ENCODE data around the gene OPN4. TPM values are rescaled to one million over a fixed set of nuclear protein-coding genes. Genes with fewer than 3 reads are reported as not detected.
"Not testable (repeated sequence)": the region's sequence is repeated elsewhere in the genome, so short reads cannot be mapped to it uniquely, and the experiment has no call there.

Gene OPN4
- total RNA-seq, 6 experiments from 2014 or later = not detected

- Histone ChIP-seq H3K4me1 (peaks cover 0 to 5% (median 0%) of the 10 kb centered on the region in 4 donors), H3K4me3 (no peak overlapping the region), H3K9me3 (no peaks in the 10 kb centered on the region), H3K36me3 (no peaks in the 10 kb centered on the region), H3K27me3 (no peaks in the 10 kb centered on the region), H3K27ac (no peak overlapping the region)
- intact Hi-C loops (cut with DNase I) = no loop called here
- ATAC-seq (no peak), DNase-seq (no peak)
- no peak for TF ChIP-seq POLR2A (IDR thresholded peaks at IDR 0.05)
- TF ChIP-seq, protein P1, sequence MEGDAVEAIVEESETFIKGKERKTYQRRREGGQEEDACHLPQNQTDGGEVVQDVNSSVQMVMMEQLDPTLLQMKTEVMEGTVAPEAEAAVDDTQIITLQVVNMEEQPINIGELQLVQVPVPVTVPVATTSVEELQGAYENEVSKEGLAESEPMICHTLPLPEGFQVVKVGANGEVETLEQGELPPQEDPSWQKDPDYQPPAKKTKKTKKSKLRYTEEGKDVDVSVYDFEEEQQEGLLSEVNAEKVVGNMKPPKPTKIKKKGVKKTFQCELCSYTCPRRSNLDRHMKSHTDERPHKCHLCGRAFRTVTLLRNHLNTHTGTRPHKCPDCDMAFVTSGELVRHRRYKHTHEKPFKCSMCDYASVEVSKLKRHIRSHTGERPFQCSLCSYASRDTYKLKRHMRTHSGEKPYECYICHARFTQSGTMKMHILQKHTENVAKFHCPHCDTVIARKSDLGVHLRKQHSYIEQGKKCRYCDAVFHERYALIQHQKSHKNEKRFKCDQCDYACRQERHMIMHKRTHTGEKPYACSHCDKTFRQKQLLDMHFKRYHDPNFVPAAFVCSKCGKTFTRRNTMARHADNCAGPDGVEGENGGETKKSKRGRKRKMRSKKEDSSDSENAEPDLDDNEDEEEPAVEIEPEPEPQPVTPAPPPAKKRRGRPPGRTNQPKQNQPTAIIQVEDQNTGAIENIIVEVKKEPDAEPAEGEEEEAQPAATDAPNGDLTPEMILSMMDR (IDR thresholded peaks at IDR 0.05) = no peak
Observed at GRCh38 chr10:86642021-86642420, 12.3 kb upstream of the OPN4 start.

DNA sequence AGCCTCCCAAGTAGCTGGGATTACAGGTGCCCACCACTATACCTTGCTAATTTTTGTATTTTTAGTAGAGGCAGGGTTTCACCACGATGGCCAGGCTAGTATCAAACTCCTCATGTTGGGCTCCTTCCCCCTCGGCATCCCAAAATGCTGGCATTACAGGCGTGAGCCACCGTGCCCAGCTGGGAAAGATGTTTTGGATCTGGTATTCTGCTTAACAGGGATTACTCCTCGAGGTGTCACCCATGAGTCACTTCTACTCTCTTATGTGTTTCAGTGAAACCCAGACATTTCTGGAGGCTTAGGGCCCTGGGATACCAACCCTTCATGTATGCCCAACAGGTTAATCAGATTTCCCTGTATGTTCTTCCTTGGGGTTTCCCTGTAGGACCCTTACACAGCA is 11.8 kb upstream of the OPN4 start:
- H3K9me3 ChIP-seq = no peaks in the 10 kb centered on the region
- DNase-seq (no peak), ATAC-seq (no peak)
- intact Hi-C loops (cut with DNase I) = no loop called here
- WGBS (ENCODE audit: insufficient coverage, low coverage, low lambda C conversion rate, missing lambda C conversion rate) = 45% methylated on average over 5 of the region's 5 CpGs
- H3K4me3 ChIP-seq = no peak overlapping the region
- H3K4me1 ChIP-seq = peaks cover 0 to under 1% (median 0%) of the 10 kb centered on the region in 4 donors
- H3K36me3 ChIP-seq = no peaks in the 10 kb centered on the region
- no peak overlapping the region for H3K27ac ChIP-seq
- no peak for TF ChIP-seq POLR2A (IDR thresholded peaks at IDR 0.05)
- TF ChIP-seq, protein P1 (IDR thresholded peaks at IDR 0.05) = no peak
- H3K27me3 ChIP-seq = no peaks in the 10 kb centered on the region

GRCh38 chr10:86644152-86644793 is 10.1 kb upstream of the OPN4 start:
- Histone ChIP-seq H3K27ac (no peak overlapping the region), H3K9me3 (no peaks in the 10 kb centered on the region), H3K4me1 (no peaks in the 10 kb centered on the region), H3K4me3 (no peak overlapping the region), H3K36me3 (no peaks in the 10 kb centered on the region), H3K27me3 (no peaks in the 10 kb centered on the region)
- WGBS (ENCODE audit: insufficient coverage, low coverage, low lambda C conversion rate, missing lambda C conversion rate) = 75% methylated on average over 5 of the region's 5 CpGs
- intact Hi-C loops (cut with DNase I) = no loop called here
- TF ChIP-seq, protein P1 (IDR thresholded peaks at IDR 0.05) = no peak
- no peak for TF ChIP-seq POLR2A (IDR thresholded peaks at IDR 0.05)
- DNase-seq (no peak), ATAC-seq (peak in 1 of 4 donors; percentile 14)

GRCh38 chr10:86644794-86645445 is 9.4 kb upstream of the OPN4 start:
- intact Hi-C loops (cut with DNase I) = no loop called here
- no CpG with 5 or more reads among the region's 5 CpGs for WGBS (ENCODE audit: insufficient coverage, low coverage, low lambda C conversion rate, missing lambda C conversion rate)

GRCh38 chr10:86645621-86646165 is 8.7 kb upstream of the OPN4 start:
- H3K4me1 ChIP-seq; intact Hi-C loops (cut with DNase I); H3K4me3 ChIP-seq; DNase-seq; ATAC-seq; H3K9me3 ChIP-seq; H3K27ac ChIP-seq; H3K27me3 ChIP-seq; H3K36me3 ChIP-seq: not testable (repeated sequence)
- 94% methylated on average over 4 of the region's 5 CpGs for WGBS (ENCODE audit: insufficient coverage, low coverage, low lambda C conversion rate, missing lambda C conversion rate)

More at GRCh38 chr10:86644794-86645445, 9.4 kb upstream of the OPN4 start:
- H3K36me3 ChIP-seq = no peaks in the 10 kb centered on the region
- DNase-seq (no peak), ATAC-seq (peak in 1 of 4 donors; percentile 13)
- no peak overlapping the region for H3K4me3 ChIP-seq
- no peaks in the 10 kb centered on the region for H3K4me1 ChIP-seq
- no peaks in the 10 kb centered on the region for H3K27me3 ChIP-seq
- no peaks in the 10 kb centered on the region for H3K9me3 ChIP-seq
- H3K27ac ChIP-seq = no peak overlapping the region
- TF ChIP-seq, protein P1 (IDR thresholded peaks at IDR 0.05) = no peak
- no peak for TF ChIP-seq POLR2A (IDR thresholded peaks at IDR 0.05)
